HG03095 (cell line): Measurements from ENCODE around the gene SERAC1.

Source experiments
- ATAC-seq: cut with Tn5 transposase; IDR thresholded peaks from one replicate; pipeline ENCODE4 v1.9.1; 2021; ENCODE audit warnings: moderate library complexity; ENCODE audit not compliant: unreplicated experiment

The SERAC1 gene

GRCh38 chr6:158060455-158061360 is 107.4 kb downstream of the SERAC1 start:
- no peak for ATAC-seq
